A204.1 (cell line): ENCODE results near the gene ZNF614.
"Not testable (repeated sequence)": the region's sequence is repeated elsewhere in the genome, so short reads cannot be mapped to it uniquely, and the experiment has no call there.

Experiments used
- FAIRE-seq: peaks from 2 replicates; lab custom pipeline; 2012; peaks lifted over from hg19 to GRCh38; lab: Jason Lieb, UNC

ZNF614 gene

GRCh38 chr19:52028027-52028779 lies at the start of gene ZNF614:
ZNF614 (minus strand) TSS chr19:52028379; CDS start chr19:52025745, 2,634 bp downstream.
- FAIRE-seq: peak; percentile 27

- FAIRE-seq: no peak
Observed at GRCh38 chr19:52070496-52070895, 42.3 kb upstream of the ZNF614 start.

GRCh38 chr19:52069653-52070052 lies 41.5 kb upstream of the ZNF614 start:
- FAIRE-seq: no peak

- FAIRE-seq: no peak
Observed at GRCh38 chr19:52066258-52066863, 38.2 kb upstream of the ZNF614 start.

- FAIRE-seq: no peak
Observed at GRCh38 chr19:52065399-52065798, 37.2 kb upstream of the ZNF614 start.

GRCh38 chr19:52056480-52056879 lies 28.3 kb upstream of the ZNF614 start:
- not testable (repeated sequence) for FAIRE-seq

- not testable (repeated sequence) for FAIRE-seq
Observed at GRCh38 chr19:52051736-52052135, 23.6 kb upstream of the ZNF614 start.

- peak; percentile 78 for FAIRE-seq
Observed at GRCh38 chr19:52048555-52049501, 20.6 kb upstream of the ZNF614 start, which contains the start of gene ZNF432. ZNF432 (minus strand) TSS chr19:52048838; CDS start chr19:52046868, 1,970 bp downstream.

- no peak for FAIRE-seq
Observed at GRCh38 chr19:52039169-52039568, 11.0 kb upstream of the ZNF614 start.

- no peak for FAIRE-seq
Observed at GRCh38 chr19:52034051-52034728, 6.0 kb upstream of the ZNF614 start.

GRCh38 chr19:52028780-52029123 lies 573 bp upstream of the ZNF614 start:
- no peak for FAIRE-seq

- not testable (repeated sequence) for FAIRE-seq
Observed at GRCh38 chr19:52026255-52026990, 1.8 kb downstream of the ZNF614 start.

GRCh38 chr19:52024478-52024877 lies 3.7 kb downstream of the ZNF614 start:
- not testable (repeated sequence) for FAIRE-seq

GRCh38 chr19:52022193-52022592 lies 6.0 kb downstream of the ZNF614 start:
- no peak for FAIRE-seq

GRCh38 chr19:52020506-52020905 lies 7.7 kb downstream of the ZNF614 start:
- FAIRE-seq: no peak

GRCh38 chr19:52010674-52011073 lies 17.5 kb downstream of the ZNF614 start:
- no peak for FAIRE-seq

GRCh38 chr19:52007806-52008557 lies 20.2 kb downstream of the ZNF614 start, which contains the start of gene ZNF615:
ZNF615 (minus strand) TSS chr19:52008211; CDS start chr19:52003711, 4,500 bp downstream.
- FAIRE-seq: no peak

- no peak for FAIRE-seq
Observed at GRCh38 chr19:52007451-52007805, 20.8 kb downstream of the ZNF614 start.

- no peak for FAIRE-seq
Observed at GRCh38 chr19:51994048-51994644, 34.0 kb downstream of the ZNF614 start.

GRCh38 chr19:51993422-51993821 lies 34.8 kb downstream of the ZNF614 start:
- FAIRE-seq: no peak
